SU-DHL-6 (cell line): ENCODE data around the gene HELQ.

ENCODE experiments used
- H2AFZ ChIP-seq: fragments of 200-600 bp; sonication (generic); 2 replicates; pipeline ENCODE4 v1.6.1; 2014; ENCODE audit warnings: low read depth, mild to moderate bottlenecking, moderate library complexity, mixed read lengths, antibody characterized with exemption, low read length; ENCODE audit not compliant: severe bottlenecking
- H3F3A ChIP-seq: fragments of 200-600 bp; shearing (Covaris generic); 2 replicates; pipeline ENCODE4 v1.6.0; 2016; ENCODE audit warnings: antibody characterized with exemption, mild to moderate bottlenecking; ENCODE audit not compliant: insufficient read depth
- H3K27ac ChIP-seq: fragments of 200-600 bp; sonication (generic); 2 replicates; pipeline ENCODE4 v1.5.1; 2016; ENCODE audit warnings: low read depth, mild to moderate bottlenecking, low read length, moderate library complexity, mixed read lengths
- H3K27me3 ChIP-seq: fragments of 200-600 bp; sonication (generic), shearing (Covaris generic); 2 replicates; pipeline ENCODE4 v1.6.0; 2014; ENCODE audit warnings: mild to moderate bottlenecking, low read length
- H3K36me3 ChIP-seq: fragments of 200-600 bp; sonication (generic); 2 replicates; pipeline ENCODE4 v1.6.1; 2014; ENCODE audit warnings: mild to moderate bottlenecking, low read length, mixed read lengths
- H3K4me2 ChIP-seq: fragments of 300-600, 200-600 bp; shearing (Covaris generic), sonication (generic); 2 replicates; pipeline ENCODE4 v1.6.0; 2014; ENCODE audit warnings: low read length, low read depth, mild to moderate bottlenecking; ENCODE audit not compliant: poor library complexity, severe bottlenecking
- H3K4me3 ChIP-seq: fragments of 200-600 bp; sonication (generic); 2 replicates; pipeline ENCODE4 v1.5.1; 2014; ENCODE audit warnings: antibody characterized with exemption, low read length, mild to moderate bottlenecking, mixed read lengths; ENCODE audit not compliant: insufficient read depth, poor library complexity, severe bottlenecking
- H3K79me2 ChIP-seq: fragments of 200-600 bp; sonication (generic); 2 replicates; pipeline ENCODE4 v1.6.1; 2014; ENCODE audit warnings: mild to moderate bottlenecking, low read length, moderate library complexity; ENCODE audit not compliant: insufficient read depth
- H3K9ac ChIP-seq: fragments of 200-600 bp; sonication (generic); 2 replicates; pipeline ENCODE4 v1.7.0; 2014; ENCODE audit warnings: mild to moderate bottlenecking, low read length
- H3K9me2 ChIP-seq: fragments of 200-600 bp; sonication (generic); replicated peaks from 2 replicates; pipeline ENCODE4 v1.6.1; 2014; ENCODE audit warnings: low read length; ENCODE audit not compliant: insufficient read depth
- H3K9me3 ChIP-seq: fragments of 200-600 bp; sonication (generic); 2 replicates; pipeline ENCODE4 v1.6.1; 2014; ENCODE audit warnings: low read length, mixed read lengths; ENCODE audit not compliant: insufficient read depth
- H4K20me1 ChIP-seq: fragments of 200-600 bp; sonication (generic); 2 replicates; pipeline ENCODE4 v1.6.1; 2014; ENCODE audit warnings: low read depth, mild to moderate bottlenecking, antibody characterized with exemption, low read length, moderate library complexity, mixed read lengths
- EZH2phosphoT487 ChIP-seq: fragments of 200-600 bp; sonication (generic), shearing (Covaris generic); conservative IDR thresholded peaks from 2 replicates; pipeline ENCODE4 v1.6.1; 2018; ENCODE audit warnings: mild to moderate bottlenecking, antibody characterized with exemption, low read length, moderate library complexity, mixed read lengths
- TF ChIP-seq, protein P1 (sequence below): fragments of 200-600 bp; sonication (generic); IDR thresholded peaks from one replicate; pipeline ENCODE4 v1.5.1; 2017; ENCODE audit warnings: antibody characterized with exemption, mild to moderate bottlenecking, low read length, moderate library complexity; ENCODE audit not compliant: insufficient read depth, poor library complexity, severe bottlenecking

HELQ gene

DNA sequence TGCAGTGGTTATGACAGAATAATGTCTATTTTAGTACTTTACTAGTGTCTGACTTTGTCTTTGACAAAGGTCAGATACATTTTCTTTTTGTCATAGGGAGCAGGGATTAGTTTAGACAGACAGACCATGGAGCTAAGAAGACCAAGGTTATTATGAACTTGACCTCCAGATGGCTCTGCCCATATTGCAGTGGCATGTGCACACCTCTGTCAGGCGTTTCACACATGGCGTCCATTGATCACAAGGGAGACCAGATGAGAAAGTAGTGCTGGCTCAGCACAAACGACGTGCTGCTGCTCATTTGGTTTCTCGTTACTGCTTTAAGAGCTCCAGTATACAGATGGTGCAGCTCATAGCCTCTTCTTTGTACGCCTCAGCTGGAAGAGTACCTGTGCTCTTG lies 64.7 kb downstream of the HELQ start:
- Histone ChIP-seq H3F3A (no peaks in the 10 kb centered on the region), H3K36me3 (no peaks in the 10 kb centered on the region), H3K79me2 (no peaks in the 10 kb centered on the region), H3K9me3 (no peaks in the 10 kb centered on the region), H4K20me1 (no peaks in the 10 kb centered on the region), H3K27ac (no peak overlapping the region), H2AFZ (peak overlapping the region; percentile 54), H3K4me2 (no peak overlapping the region), H3K4me3 (no peak overlapping the region), H3K9ac (no peak overlapping the region), H3K9me2 (no peaks in the 10 kb centered on the region), H3K27me3 (no peaks in the 10 kb centered on the region)
- TF ChIP-seq EZH2phosphoT487, result no peak
- TF ChIP-seq, protein P1, sequence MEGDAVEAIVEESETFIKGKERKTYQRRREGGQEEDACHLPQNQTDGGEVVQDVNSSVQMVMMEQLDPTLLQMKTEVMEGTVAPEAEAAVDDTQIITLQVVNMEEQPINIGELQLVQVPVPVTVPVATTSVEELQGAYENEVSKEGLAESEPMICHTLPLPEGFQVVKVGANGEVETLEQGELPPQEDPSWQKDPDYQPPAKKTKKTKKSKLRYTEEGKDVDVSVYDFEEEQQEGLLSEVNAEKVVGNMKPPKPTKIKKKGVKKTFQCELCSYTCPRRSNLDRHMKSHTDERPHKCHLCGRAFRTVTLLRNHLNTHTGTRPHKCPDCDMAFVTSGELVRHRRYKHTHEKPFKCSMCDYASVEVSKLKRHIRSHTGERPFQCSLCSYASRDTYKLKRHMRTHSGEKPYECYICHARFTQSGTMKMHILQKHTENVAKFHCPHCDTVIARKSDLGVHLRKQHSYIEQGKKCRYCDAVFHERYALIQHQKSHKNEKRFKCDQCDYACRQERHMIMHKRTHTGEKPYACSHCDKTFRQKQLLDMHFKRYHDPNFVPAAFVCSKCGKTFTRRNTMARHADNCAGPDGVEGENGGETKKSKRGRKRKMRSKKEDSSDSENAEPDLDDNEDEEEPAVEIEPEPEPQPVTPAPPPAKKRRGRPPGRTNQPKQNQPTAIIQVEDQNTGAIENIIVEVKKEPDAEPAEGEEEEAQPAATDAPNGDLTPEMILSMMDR, result no peak

DNA sequence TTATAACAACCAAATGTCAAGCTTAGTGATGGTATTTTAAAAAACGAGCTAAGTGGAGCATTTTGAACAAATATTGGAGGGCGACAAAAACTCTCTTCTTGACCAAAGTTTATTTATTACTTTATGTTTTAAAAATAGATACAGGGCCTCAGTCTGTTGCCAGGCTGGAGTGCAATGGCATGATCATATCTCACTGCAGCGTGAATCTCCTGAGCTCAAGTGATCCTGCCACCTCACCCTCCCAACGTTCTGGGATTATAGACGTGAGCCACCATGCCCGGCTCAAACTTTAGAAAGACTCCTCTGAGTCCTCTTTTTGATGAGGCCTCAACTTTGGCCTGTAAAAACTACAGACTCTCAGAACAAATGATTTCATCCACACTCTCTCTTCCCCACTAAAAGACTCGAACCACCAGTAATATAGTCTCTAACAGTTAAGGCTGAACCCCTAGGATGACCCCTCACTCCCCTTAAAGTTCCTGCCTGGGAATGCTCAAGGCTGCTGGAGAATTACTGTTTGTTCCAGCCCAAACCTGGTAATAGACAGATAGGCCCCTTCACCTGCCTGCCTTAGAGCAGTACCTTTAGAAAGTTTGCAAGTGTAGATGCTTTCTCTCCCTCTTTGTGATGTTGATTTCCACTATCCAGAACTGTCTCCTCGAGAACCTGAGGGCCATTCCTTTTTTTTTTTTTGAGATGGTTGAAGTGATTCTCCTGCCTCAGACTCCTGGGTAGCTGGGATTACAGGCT lies 65.7 kb downstream of the HELQ start:
- H2AFZ ChIP-seq, result no peak overlapping the region
- H3K4me2 ChIP-seq, result no peak overlapping the region
- no peaks in the 10 kb centered on the region for H3K9me2 ChIP-seq
- H3K27me3 ChIP-seq, result no peaks in the 10 kb centered on the region
- TF ChIP-seq, protein P1, result no peak
- TF ChIP-seq EZH2phosphoT487, result no peak
- H3K9ac ChIP-seq, result no peak overlapping the region
- no peak overlapping the region for H3K27ac ChIP-seq
- no peaks in the 10 kb centered on the region for H3F3A ChIP-seq
- no peak overlapping the region for H3K4me3 ChIP-seq
- H3K36me3 ChIP-seq, result no peaks in the 10 kb centered on the region
- no peaks in the 10 kb centered on the region for H3K79me2 ChIP-seq
- H3K9me3 ChIP-seq, result no peaks in the 10 kb centered on the region
- H4K20me1 ChIP-seq, result no peaks in the 10 kb centered on the region

DNA sequence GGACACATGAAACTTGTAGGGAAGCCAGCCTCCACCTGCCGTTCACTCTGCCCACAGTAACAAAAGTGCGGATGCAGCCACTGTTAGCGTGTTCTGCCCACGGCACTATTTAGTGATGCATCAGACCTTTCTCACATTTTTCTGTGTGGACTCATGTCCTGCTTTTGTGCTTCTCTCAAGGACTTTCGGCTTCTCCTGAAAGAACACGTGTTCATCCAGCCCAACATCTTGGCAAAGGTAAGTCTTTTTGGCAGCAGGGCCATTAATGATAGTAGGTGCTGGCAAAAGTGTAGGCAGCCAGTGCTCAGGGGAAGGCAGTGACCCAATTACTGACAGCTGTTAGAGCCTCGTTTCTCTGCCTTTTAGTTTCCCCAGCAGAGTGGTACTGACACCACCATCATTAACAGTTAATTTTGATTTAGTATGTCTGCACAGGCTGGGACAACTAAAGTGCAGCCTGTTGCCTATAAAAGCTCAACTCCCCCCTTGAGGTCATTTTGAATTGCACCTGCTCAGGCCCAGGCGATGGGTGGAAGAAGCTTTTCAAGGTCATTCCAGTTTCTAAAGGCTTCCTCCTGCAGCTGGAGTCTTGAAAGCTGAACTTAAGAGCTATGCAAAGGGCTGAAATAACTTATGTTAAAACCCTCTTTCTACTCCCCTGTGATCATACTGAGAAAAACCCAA lies 66.4 kb downstream of the HELQ start:
- no peak overlapping the region for H2AFZ ChIP-seq
- no peaks in the 10 kb centered on the region for H4K20me1 ChIP-seq
- TF ChIP-seq EZH2phosphoT487, result no peak
- TF ChIP-seq, protein P1, result no peak
- H3K27me3 ChIP-seq, result no peaks in the 10 kb centered on the region
- no peaks in the 10 kb centered on the region for H3K36me3 ChIP-seq
- no peak overlapping the region for H3K9ac ChIP-seq
- no peak overlapping the region for H3K4me2 ChIP-seq
- H3K4me3 ChIP-seq, result no peak overlapping the region
- no peaks in the 10 kb centered on the region for H3K9me2 ChIP-seq
- H3K79me2 ChIP-seq, result no peaks in the 10 kb centered on the region
- no peaks in the 10 kb centered on the region for H3K9me3 ChIP-seq
- H3K27ac ChIP-seq, result no peak overlapping the region
- no peaks in the 10 kb centered on the region for H3F3A ChIP-seq
